Cardiac muscle cell (in vitro differentiated cells and primary cell): Measurements from ENCODE around the gene GFPT1. TPM values are rescaled to one million over a fixed set of nuclear protein-coding genes. Genes with fewer than 3 reads are reported as not detected.
"Not testable (repeated sequence)": the region's sequence is repeated elsewhere in the genome, so short reads cannot be mapped to it uniquely, and the experiment has no call there.

Experiments used
- DNase-seq, 2 donors: peaks; one replicate each; pipeline versions ENCODE4 v3.0.0 to v3.0.0-alpha.2; 2010 to 2017; ENCODE audit warnings: low read depth in 1 of 2, low spot score in 1 of 2
- H3K27ac ChIP-seq: fragments of 200-600 bp; sonication (generic); 2 replicates; pipeline ENCODE4 v1.5.1; 2016
- H3K27me3 ChIP-seq: fragments of 200-600 bp; sonication (generic); 2 replicates; pipeline ENCODE4 v1.6.0; 2016; ENCODE audit warnings: control low read depth
- H3K36me3 ChIP-seq: fragments of 200-600 bp; sonication (generic); 2 replicates; pipeline ENCODE4 v1.5.1; 2016; ENCODE audit warnings: control low read depth
- H3K4me1 ChIP-seq: fragments of 200-600 bp; sonication (generic); 2 replicates; pipeline ENCODE4 v1.8.1; 2017; ENCODE audit warnings: low read depth, mild to moderate bottlenecking, mixed run types
- H3K4me3 ChIP-seq: fragments of 200-600 bp; sonication (generic); 2 replicates; pipeline ENCODE4 v1.5.1; 2016; ENCODE audit warnings: mild to moderate bottlenecking
- H3K9me3 ChIP-seq: fragments of 200-600 bp; sonication (generic); 2 replicates; pipeline ENCODE4 v1.5.1; 2017; ENCODE audit warnings: low read depth, mild to moderate bottlenecking, control low read depth
- polyA plus RNA-seq: library from polyadenylated mRNA; unstranded; fragments of >200 nt; fragmentation: Nextera tagmentation; extraction: Ambion mirVana; gene quantifications from 2 replicates; pipeline ENCODE4 v1.2.1, GENCODE V29; 2016
- total RNA-seq: library from RNA; depleted of rRNA; stranded (reverse); fragments of >200 nt; gene quantifications from 2 replicates; pipeline ENCODE4 v1.2.3, GENCODE V29; 2016
- TF ChIP-seq, protein P1 (sequence below): IDR thresholded peaks from 2 replicates; pipeline ENCODE4 v1.5.1; 2012; ENCODE audit warnings: low read depth, mild to moderate bottlenecking, low read length

The GFPT1 gene
- total and polyA plus RNA-seq, 2 experiments from 2014 or later, result 22.4 to 31.7 TPM

GRCh38 chr2:69424419-69424818, 37.4 kb upstream of the GFPT1 start:
- H3K4me1 ChIP-seq, result no peaks in the 10 kb centered on the region
- DNase-seq, result no peak
- TF ChIP-seq, protein P1, sequence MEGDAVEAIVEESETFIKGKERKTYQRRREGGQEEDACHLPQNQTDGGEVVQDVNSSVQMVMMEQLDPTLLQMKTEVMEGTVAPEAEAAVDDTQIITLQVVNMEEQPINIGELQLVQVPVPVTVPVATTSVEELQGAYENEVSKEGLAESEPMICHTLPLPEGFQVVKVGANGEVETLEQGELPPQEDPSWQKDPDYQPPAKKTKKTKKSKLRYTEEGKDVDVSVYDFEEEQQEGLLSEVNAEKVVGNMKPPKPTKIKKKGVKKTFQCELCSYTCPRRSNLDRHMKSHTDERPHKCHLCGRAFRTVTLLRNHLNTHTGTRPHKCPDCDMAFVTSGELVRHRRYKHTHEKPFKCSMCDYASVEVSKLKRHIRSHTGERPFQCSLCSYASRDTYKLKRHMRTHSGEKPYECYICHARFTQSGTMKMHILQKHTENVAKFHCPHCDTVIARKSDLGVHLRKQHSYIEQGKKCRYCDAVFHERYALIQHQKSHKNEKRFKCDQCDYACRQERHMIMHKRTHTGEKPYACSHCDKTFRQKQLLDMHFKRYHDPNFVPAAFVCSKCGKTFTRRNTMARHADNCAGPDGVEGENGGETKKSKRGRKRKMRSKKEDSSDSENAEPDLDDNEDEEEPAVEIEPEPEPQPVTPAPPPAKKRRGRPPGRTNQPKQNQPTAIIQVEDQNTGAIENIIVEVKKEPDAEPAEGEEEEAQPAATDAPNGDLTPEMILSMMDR, result no peak
- H3K9me3 ChIP-seq, result no peaks in the 10 kb centered on the region
- no peak overlapping the region for H3K4me3 ChIP-seq
- H3K36me3 ChIP-seq, result peaks cover 26% of the 10 kb centered on the region
- no peak overlapping the region for H3K27ac ChIP-seq
- no peaks in the 10 kb centered on the region for H3K27me3 ChIP-seq

- TF ChIP-seq, protein P1, result no peak
- Histone ChIP-seq H3K9me3 (no peaks in the 10 kb centered on the region), H3K4me1 (no peaks in the 10 kb centered on the region), H3K27me3 (no peaks in the 10 kb centered on the region), H3K4me3 (no peak overlapping the region), H3K27ac (no peak overlapping the region), H3K36me3 (peaks cover 23% of the 10 kb centered on the region)
- peak in 1 of 2 donors; percentile 5 for DNase-seq
These were observed 35.2 kb upstream of the GFPT1 start for GRCh38 chr2:69422198-69422597.

DNA sequence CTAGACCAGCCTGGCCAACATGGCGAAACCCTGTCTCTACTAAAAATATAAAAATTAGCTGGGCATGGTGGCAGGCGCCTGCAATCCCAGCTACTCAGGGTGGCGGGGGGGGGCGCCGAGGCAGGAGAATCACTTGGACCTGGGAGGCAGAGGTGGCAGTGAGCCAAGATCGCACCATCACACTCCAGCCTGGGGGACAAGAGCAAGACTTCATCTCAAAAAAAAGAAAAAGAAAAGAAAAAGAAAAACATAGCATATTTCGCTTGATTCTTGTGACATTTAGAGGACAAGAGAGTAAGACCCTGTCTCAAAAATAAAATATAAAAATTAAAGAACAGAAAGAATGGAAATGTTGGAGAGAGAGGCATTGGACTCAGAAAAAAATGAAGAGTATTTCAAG, 32.1 kb upstream of the GFPT1 start:
- not testable (repeated sequence) for H3K4me3 ChIP-seq, H3K27me3 ChIP-seq, H3K9me3 ChIP-seq, DNase-seq, H3K4me1 ChIP-seq, H3K27ac ChIP-seq
- peaks cover 29% of the 10 kb centered on the region for H3K36me3 ChIP-seq

- H3K36me3 ChIP-seq, result peaks cover 28% of the 10 kb centered on the region
- TF ChIP-seq, protein P1, result no peak
These were observed 29.1 kb upstream of the GFPT1 start for GRCh38 chr2:69416147-69416546.

DNA sequence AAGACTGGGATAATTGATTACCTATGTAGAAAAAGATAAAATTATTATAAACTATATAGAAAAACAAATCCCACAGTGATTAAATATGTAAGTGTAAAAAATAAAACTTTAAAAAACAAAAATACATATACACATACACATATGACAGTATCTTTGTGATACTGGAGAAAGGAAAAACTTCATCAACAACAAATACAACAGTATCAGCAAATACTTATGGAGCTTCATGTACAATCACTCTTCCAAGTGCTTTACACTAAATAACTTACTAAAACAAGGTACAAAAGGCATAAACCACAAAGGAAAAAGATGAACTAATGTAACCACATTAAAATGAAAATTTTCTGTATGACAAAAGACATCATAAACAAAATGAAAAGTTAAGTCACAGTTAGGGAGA, 24.1 kb upstream of the GFPT1 start:
- no peak overlapping the region for H3K4me3 ChIP-seq
- no peak overlapping the region for H3K27ac ChIP-seq
- TF ChIP-seq, protein P1, result no peak
- H3K4me1 ChIP-seq, result no peaks in the 10 kb centered on the region
- peaks cover 26% of the 10 kb centered on the region for H3K36me3 ChIP-seq
- no peaks in the 10 kb centered on the region for H3K9me3 ChIP-seq
- no peak for DNase-seq
- H3K27me3 ChIP-seq, result no peaks in the 10 kb centered on the region

More at GRCh38 chr2:69416147-69416546, 29.1 kb upstream of the GFPT1 start:
- Histone ChIP-seq H3K4me3 (no peak overlapping the region), H3K9me3 (no peaks in the 10 kb centered on the region), H3K27ac (no peak overlapping the region), H3K27me3 (no peaks in the 10 kb centered on the region), H3K4me1 (no peaks in the 10 kb centered on the region)
- DNase-seq, result no peak

DNA sequence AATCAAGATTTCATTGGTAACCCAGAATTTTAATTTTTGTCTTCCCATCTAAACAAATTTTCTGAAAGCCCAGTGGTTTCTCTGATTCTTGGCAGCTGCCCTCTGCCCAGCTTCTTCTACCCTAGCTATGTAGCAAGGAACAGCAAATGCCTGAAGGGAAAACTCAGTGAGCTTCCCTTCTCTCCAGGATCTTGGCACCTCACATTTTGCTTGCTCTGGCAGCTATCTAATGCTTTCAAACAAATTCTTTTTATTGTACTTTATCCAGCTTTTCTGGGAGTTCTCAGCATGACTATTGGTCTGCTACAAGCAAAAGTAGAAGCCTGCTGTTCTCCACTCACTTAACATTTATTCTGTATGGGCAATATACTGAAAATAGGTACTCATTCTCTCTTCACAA, 18.3 kb upstream of the GFPT1 start:
- Histone ChIP-seq H3K4me3 (no peak overlapping the region), H3K27me3 (no peaks in the 10 kb centered on the region), H3K4me1 (no peaks in the 10 kb centered on the region), H3K36me3 (peaks cover 36% of the 10 kb centered on the region), H3K27ac (no peak overlapping the region), H3K9me3 (no peaks in the 10 kb centered on the region)
- no peak for DNase-seq
- TF ChIP-seq, protein P1, result no peak
